Measurements from ENCODE around the gene RBM39.

GRCh38 chr20:35653893-35654292, 88.2 kb downstream of the RBM39 start:
- TF ChIP-seq, protein P1, sequence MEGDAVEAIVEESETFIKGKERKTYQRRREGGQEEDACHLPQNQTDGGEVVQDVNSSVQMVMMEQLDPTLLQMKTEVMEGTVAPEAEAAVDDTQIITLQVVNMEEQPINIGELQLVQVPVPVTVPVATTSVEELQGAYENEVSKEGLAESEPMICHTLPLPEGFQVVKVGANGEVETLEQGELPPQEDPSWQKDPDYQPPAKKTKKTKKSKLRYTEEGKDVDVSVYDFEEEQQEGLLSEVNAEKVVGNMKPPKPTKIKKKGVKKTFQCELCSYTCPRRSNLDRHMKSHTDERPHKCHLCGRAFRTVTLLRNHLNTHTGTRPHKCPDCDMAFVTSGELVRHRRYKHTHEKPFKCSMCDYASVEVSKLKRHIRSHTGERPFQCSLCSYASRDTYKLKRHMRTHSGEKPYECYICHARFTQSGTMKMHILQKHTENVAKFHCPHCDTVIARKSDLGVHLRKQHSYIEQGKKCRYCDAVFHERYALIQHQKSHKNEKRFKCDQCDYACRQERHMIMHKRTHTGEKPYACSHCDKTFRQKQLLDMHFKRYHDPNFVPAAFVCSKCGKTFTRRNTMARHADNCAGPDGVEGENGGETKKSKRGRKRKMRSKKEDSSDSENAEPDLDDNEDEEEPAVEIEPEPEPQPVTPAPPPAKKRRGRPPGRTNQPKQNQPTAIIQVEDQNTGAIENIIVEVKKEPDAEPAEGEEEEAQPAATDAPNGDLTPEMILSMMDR (IDR thresholded peaks at IDR 0.05 in 4 of 5, conservative IDR thresholded peaks at IDR 0.05 in 1 of 5) = no peak
- no peak for TF ChIP-seq POLR2A (IDR thresholded peaks at IDR 0.05)

Measured in gastrocnemius medialis (tissue), 4 donors.